ENCODE results near the gene TLCD5. TPM values are rescaled to one million over a fixed set of nuclear protein-coding genes. Genes with fewer than 3 reads are reported as not detected.

The TLCD5 gene
- total and polyA plus RNA-seq, 2 donors (not counting 1 experiment from before 2014, with no cell fraction given), result 0.17 TPM; not detected in 1

DNA sequence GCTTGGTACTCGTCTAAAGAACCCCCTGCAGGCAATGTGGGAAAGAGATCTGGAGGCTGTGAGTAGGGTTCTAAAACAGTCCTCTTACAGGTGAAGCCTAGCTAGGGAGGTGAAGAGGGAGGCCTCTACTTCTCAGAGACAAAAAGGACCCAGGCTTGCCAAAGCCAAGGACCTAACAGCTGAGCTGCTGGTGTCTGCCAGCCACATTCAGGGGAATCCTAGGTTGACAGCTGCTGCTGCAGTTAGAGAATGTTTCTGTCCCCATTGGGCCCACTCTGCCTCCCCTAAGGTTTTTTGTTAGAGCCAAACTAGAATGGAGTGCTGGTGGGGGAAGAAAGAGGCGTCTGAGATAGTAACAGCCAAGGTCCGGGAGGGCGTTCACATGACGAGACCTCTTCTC lies 26.6 kb upstream of the TLCD5 start:
- POLR2A ChIA-PET, result no interaction called here
- no peak overlapping the region for H3K27ac Mint-ChIP-seq
- CTCF ChIA-PET, result interaction anchor here (0.7 kb wide), 1 partner anchor 670 kb away, joined by 3 read pairs; no protein-coding TSS in a partner anchor

DNA sequence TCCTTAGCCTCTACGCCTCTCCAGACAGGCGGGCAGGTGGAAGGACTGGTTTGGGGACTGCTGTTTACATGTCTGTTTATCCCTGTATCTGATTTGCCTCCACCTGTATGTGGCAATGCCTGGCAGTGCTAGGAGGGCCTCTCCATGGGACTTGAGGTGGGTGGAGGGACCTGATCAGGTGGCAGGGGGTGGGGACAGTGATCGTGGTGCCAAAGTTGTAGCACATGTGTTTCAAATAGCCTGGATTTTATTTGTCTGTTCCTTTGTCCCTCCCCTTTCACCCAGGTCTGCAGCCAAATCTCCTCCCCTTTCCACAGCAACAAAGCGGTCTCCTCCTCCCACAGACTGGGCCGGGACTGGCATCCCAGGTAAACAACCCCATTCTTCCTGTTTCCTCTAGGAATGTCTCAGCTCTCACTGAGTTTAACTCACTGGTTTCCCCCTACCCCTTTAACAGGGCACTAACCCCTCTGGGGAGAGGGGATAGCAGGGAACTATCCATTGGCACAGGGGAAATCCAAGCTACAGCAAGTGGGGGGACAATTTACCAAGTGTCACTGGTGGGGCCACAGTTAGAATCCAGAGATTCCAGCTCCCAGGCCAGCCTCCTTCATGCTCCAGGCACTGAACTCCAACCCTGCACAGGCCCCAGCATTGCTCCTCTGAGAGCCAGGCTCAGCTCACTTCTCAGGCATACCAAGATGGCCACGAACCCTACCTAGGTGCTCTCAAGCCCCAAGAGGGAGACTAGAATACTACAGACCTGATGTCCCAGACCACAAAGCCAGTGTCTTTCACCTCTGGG lies 22.9 kb upstream of the TLCD5 start:
- Histone ChIP-seq H3K4me3 (ENCODE audit: control extremely low read depth in 1 of 5, extremely low read depth in 1 of 5, insufficient read depth in 1 of 5, low read depth in 2 of 5, low read length in 4 of 5) (no peak overlapping the region), H3K4me2 (replicated peaks; ENCODE audit: low read depth, low read length, poor library complexity, severe bottlenecking) (no peak overlapping the region), H3K4me1 (ENCODE audit: control insufficient read depth in 2 of 2, insufficient read depth in 2 of 2, low read length in 2 of 2) (no peaks in the 10 kb centered on the region), H3K27ac (ENCODE audit: low read length in 2 of 2) (no peak overlapping the region), H3K9ac (ENCODE audit: low read length) (no peak overlapping the region), H2AFZ (ENCODE audit: insufficient read depth, low read depth, low read length, poor library complexity, severe bottlenecking) (no peak overlapping the region), H3K79me2 (ENCODE audit: control insufficient read depth, insufficient read depth, low read length) (no peaks in the 10 kb centered on the region), H4K20me1 (ENCODE audit: control insufficient read depth, insufficient read depth, low read length, poor library complexity, severe bottlenecking) (no peaks in the 10 kb centered on the region), H3K27me3 (replicated peaks in 1 of 4; ENCODE audit: control extremely low read depth in 1 of 4, control insufficient read depth in 3 of 4, insufficient read depth in 4 of 4, low read length in 3 of 4) (peaks cover 0 to 14% (median 3%) of the 10 kb centered on the region in 4 experiments), H3K9me3 (ENCODE audit: control extremely low read depth in 1 of 3, control insufficient read depth in 2 of 3, insufficient read depth in 1 of 3, low read length in 2 of 3) (no peaks in the 10 kb centered on the region), H3K36me3 (replicated peaks in 1 of 2; ENCODE audit: control extremely low read depth in 1 of 2, control insufficient read depth in 1 of 2, extremely low read depth in 1 of 2, insufficient read depth in 2 of 2, low read length in 1 of 2) (no peaks in the 10 kb centered on the region)
- ChIA-PET POLR2A (no interaction called here), CTCF (interaction anchor here (0.7 to 2.6 kb wide), 22 partner anchors 8 to 660 kb away, joined by 3 to 17 read pairs (median 4); no protein-coding TSS in a partner anchor)
- ATAC-seq (ENCODE audit: low read depth) (no peak), DNase-seq (no peak)
- Mint-ChIP-seq H3K4me3 (no peak overlapping the region), H3K4me1 (no peaks in the 10 kb centered on the region), H3K9me3 (ENCODE audit: insufficient read depth) (no peaks in the 10 kb centered on the region), H3K27ac (no peak overlapping the region), H3K27me3 (peaks cover 31% of the 10 kb centered on the region)
- TF ChIP-seq, protein P1, sequence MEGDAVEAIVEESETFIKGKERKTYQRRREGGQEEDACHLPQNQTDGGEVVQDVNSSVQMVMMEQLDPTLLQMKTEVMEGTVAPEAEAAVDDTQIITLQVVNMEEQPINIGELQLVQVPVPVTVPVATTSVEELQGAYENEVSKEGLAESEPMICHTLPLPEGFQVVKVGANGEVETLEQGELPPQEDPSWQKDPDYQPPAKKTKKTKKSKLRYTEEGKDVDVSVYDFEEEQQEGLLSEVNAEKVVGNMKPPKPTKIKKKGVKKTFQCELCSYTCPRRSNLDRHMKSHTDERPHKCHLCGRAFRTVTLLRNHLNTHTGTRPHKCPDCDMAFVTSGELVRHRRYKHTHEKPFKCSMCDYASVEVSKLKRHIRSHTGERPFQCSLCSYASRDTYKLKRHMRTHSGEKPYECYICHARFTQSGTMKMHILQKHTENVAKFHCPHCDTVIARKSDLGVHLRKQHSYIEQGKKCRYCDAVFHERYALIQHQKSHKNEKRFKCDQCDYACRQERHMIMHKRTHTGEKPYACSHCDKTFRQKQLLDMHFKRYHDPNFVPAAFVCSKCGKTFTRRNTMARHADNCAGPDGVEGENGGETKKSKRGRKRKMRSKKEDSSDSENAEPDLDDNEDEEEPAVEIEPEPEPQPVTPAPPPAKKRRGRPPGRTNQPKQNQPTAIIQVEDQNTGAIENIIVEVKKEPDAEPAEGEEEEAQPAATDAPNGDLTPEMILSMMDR (IDR thresholded peaks at IDR 0.05), result no peak
- TF ChIP-seq EZH2 (IDR thresholded peaks at IDR 0.05; ENCODE audit: borderline replicate concordance, insufficient read depth, low read depth, low read length, poor library complexity, severe bottlenecking), result no peak
- intact Hi-C loops (cut with micrococcal nuclease), result loop anchor here (2.0 kb wide), 1 partner anchor 67 kb away; no protein-coding TSS in a partner anchor
- 84% methylated on average over 4 of the region's 6 CpGs for WGBS (ENCODE audit: insufficient coverage)

More for the DNA sequence above, 26.6 kb upstream of the TLCD5 start:
- ATAC-seq (ENCODE audit: low read depth), result no peak
- intact Hi-C loops (cut with micrococcal nuclease), result no loop called here
- H3K36me3 ChIP-seq (replicated peaks in 1 of 2; ENCODE audit: control extremely low read depth in 1 of 2, control insufficient read depth in 1 of 2, extremely low read depth in 1 of 2, insufficient read depth in 2 of 2, low read length in 1 of 2), result no peaks in the 10 kb centered on the region
- no peak overlapping the region for H3K4me3 ChIP-seq (ENCODE audit: control extremely low read depth in 1 of 5, extremely low read depth in 1 of 5, insufficient read depth in 1 of 5, low read depth in 2 of 5, low read length in 4 of 5)
- H2AFZ ChIP-seq (ENCODE audit: insufficient read depth, low read depth, low read length, poor library complexity, severe bottlenecking), result no peak overlapping the region
- H3K27me3 Mint-ChIP-seq, result peaks cover 49% of the 10 kb centered on the region
- H3K4me1 ChIP-seq (ENCODE audit: control insufficient read depth in 2 of 2, insufficient read depth in 2 of 2, low read length in 2 of 2), result no peaks in the 10 kb centered on the region
- H3K9me3 Mint-ChIP-seq (ENCODE audit: insufficient read depth), result no peaks in the 10 kb centered on the region
- peaks cover 0 to 24% (median 0%) of the 10 kb centered on the region in 4 experiments for H3K27me3 ChIP-seq (replicated peaks in 1 of 4; ENCODE audit: control extremely low read depth in 1 of 4, control insufficient read depth in 3 of 4, insufficient read depth in 4 of 4, low read length in 3 of 4)
- DNase-seq, result no peak
- 100% methylated on average over 4 of the region's 5 CpGs for WGBS (ENCODE audit: insufficient coverage)
- H3K9me3 ChIP-seq (ENCODE audit: control extremely low read depth in 1 of 3, control insufficient read depth in 2 of 3, insufficient read depth in 1 of 3, low read length in 2 of 3), result no peaks in the 10 kb centered on the region
- H3K4me3 Mint-ChIP-seq, result no peak overlapping the region
- H3K79me2 ChIP-seq (ENCODE audit: control insufficient read depth, insufficient read depth, low read length), result no peaks in the 10 kb centered on the region
- TF ChIP-seq, protein P1 (IDR thresholded peaks at IDR 0.05), result no peak
- TF ChIP-seq EZH2 (IDR thresholded peaks at IDR 0.05; ENCODE audit: borderline replicate concordance, insufficient read depth, low read depth, low read length, poor library complexity, severe bottlenecking), result no peak
- no peak overlapping the region for H3K9ac ChIP-seq (ENCODE audit: low read length)
- no peak overlapping the region for H3K4me2 ChIP-seq (replicated peaks; ENCODE audit: low read depth, low read length, poor library complexity, severe bottlenecking)
- H4K20me1 ChIP-seq (ENCODE audit: control insufficient read depth, insufficient read depth, low read length, poor library complexity, severe bottlenecking), result no peaks in the 10 kb centered on the region
- no peaks in the 10 kb centered on the region for H3K4me1 Mint-ChIP-seq
- no peak overlapping the region for H3K27ac ChIP-seq (ENCODE audit: low read length in 2 of 2)

Data from B cell (primary cell).